Measurements from ENCODE around the gene ADD1. TPM values are rescaled to one million over a fixed set of nuclear protein-coding genes. Genes with fewer than 3 reads are reported as not detected.
A peak's percentile ranks its signal among the peaks of the same experiment; 100 is the strongest.

Gene ADD1
- polyA plus RNA-seq, 1 donor (not counting 4 experiments of a cell fraction or from before 2014, with no cell fraction given): 109 TPM

DNA sequence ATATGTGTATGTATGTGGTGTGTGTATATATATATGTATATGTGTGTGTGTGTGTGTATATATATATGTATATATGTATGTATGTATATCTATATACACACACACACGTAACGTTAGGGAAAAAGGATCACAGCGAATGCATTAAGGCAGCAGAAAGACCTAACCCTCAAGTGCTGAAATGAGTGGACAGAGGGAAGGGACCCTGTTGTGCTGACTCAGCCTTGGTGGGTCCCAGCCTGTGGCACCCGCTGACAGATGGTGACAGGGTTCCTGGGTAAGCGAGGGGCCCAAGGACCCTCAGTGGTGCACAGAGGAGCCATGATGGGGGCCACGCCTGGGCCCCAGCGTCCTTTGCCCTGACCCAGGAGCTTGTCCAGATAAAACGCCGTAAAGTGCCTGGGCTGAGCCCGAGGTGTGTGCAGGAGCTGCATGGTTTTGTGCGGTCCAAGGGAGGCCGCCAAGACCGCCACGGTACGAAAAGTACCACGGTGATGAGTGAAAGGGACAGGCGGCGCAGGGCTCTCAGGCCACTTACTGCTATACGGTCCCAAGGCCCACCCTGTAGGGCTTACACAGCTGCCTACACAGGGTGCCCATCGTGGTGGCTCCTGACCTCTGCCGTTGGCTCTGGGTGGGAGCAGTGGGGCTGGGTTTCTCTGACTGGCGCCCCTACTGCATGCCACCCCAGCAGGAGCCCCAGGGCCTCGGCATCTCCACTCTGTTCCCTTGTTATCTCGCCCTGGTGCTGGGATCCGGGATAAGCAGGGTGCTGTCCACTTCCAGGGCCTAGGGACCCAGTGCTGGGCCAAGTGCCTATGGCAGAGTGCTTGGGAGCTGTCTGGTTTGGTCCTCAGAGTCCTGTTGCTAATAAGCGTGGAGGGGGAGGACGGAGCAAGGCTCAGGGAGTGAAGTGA is 40.8 kb upstream of the ADD1 start:
- no peaks in the 10 kb centered on the region for H3K27me3 ChIP-seq (ENCODE audit: control insufficient read depth, extremely low read depth, insufficient read depth, low read length)
- peaks cover 48% of the 10 kb centered on the region for H3K4me1 ChIP-seq (ENCODE audit: control insufficient read depth, extremely low read depth, insufficient read depth, low read length)
- no peak for FAIRE-seq
- no peaks in the 10 kb centered on the region for H4K20me1 ChIP-seq (ENCODE audit: control insufficient read depth, extremely low read depth, insufficient read depth, low read length)
- no peaks in the 10 kb centered on the region for H3K9me1 ChIP-seq (ENCODE audit: control insufficient read depth, extremely low read depth, insufficient read depth, low read length)
- H3K4me2 ChIP-seq (ENCODE audit: control insufficient read depth, extremely low read depth, insufficient read depth, low read depth, low read length): no peak overlapping the region
- no peak for DNase-seq (ENCODE audit: low read depth, low spot score)
- H3K36me3 ChIP-seq (ENCODE audit: control insufficient read depth in 2 of 2, extremely low read depth in 1 of 2, insufficient read depth in 2 of 2, low read length in 2 of 2): no peaks in the 10 kb centered on the region
- no peak overlapping the region for H3K9ac ChIP-seq (ENCODE audit: control insufficient read depth, extremely low read depth, insufficient read depth, low read length)
- dilution Hi-C loops (cut with MboI; ENCODE audit: extremely low pct_ligation_motif_present, low sequenced_read_pairs): no loop called here
- no peaks in the 10 kb centered on the region for H3K79me2 ChIP-seq (ENCODE audit: control insufficient read depth, insufficient read depth, low read length)
- no peak overlapping the region for H3K4me3 ChIP-seq (ENCODE audit: control insufficient read depth in 2 of 3, extremely low read depth in 1 of 3, insufficient read depth in 2 of 3, low read depth in 1 of 3, low read length in 3 of 3)
- no peak overlapping the region for H3K27ac ChIP-seq (ENCODE audit: control insufficient read depth, insufficient read depth, low read length)
- TF ChIP-seq EZH2 (IDR thresholded peaks at IDR 0.05; ENCODE audit: low read length): no peak
- TF ChIP-seq, protein P1, sequence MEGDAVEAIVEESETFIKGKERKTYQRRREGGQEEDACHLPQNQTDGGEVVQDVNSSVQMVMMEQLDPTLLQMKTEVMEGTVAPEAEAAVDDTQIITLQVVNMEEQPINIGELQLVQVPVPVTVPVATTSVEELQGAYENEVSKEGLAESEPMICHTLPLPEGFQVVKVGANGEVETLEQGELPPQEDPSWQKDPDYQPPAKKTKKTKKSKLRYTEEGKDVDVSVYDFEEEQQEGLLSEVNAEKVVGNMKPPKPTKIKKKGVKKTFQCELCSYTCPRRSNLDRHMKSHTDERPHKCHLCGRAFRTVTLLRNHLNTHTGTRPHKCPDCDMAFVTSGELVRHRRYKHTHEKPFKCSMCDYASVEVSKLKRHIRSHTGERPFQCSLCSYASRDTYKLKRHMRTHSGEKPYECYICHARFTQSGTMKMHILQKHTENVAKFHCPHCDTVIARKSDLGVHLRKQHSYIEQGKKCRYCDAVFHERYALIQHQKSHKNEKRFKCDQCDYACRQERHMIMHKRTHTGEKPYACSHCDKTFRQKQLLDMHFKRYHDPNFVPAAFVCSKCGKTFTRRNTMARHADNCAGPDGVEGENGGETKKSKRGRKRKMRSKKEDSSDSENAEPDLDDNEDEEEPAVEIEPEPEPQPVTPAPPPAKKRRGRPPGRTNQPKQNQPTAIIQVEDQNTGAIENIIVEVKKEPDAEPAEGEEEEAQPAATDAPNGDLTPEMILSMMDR (optimal IDR thresholded peaks at IDR 0.05 in 1 of 3, IDR thresholded peaks at IDR 0.05 in 1 of 3, conservative IDR thresholded peaks at IDR 0.05 in 1 of 3; ENCODE audit: extremely low read depth in 1 of 3, insufficient read depth in 2 of 3, low read length in 3 of 3): no peak
- no peak overlapping the region for H2AFZ ChIP-seq (ENCODE audit: control insufficient read depth, low read length)
- no peaks in the 10 kb centered on the region for H3K9me3 ChIP-seq (ENCODE audit: control insufficient read depth, low read depth, low read length)

DNA sequence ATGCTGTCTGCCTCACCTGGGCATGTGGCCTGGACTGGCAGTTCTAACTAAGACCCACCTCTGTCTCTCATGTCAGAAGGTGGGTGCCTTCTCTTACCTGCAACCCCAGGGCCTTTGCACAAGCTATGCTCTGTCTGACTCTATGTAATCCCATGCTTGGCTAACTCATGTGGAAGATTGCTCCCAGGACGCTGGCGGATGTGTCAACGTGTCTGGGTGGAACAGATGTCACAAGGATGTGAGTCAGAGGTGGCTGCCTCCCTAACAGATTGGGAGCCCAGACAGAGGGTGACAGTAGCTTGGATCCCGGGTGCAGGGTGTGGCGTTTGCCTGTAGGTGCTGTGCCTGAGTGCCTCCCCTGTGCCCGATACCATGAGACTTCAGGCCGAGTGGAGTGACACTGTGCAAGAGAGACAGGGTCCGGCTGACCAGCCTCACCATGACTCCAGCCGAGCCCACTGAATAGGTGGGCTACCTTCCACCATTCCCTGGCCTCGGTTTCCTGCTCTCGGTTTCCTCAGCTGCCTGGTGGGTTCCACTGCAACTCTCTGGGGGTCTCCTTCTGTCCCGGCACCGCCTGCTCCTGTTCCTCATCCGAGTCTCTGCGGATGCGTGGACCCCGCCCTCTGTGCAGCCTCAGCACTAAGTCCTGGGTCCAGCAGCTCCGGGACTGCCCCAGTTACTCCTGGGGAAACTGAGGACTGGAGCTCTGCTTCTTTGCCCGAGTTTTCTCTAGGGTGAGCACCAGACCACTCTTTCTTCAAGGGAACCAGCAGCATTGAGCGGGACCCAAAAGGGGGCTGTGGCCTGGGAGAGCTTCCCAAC is 39.8 kb upstream of the ADD1 start:
- H3K4me1 ChIP-seq (ENCODE audit: control insufficient read depth, extremely low read depth, insufficient read depth, low read length): peaks cover 39% of the 10 kb centered on the region
- dilution Hi-C loops (cut with MboI; ENCODE audit: extremely low pct_ligation_motif_present, low sequenced_read_pairs): no loop called here
- H3K4me3 ChIP-seq (ENCODE audit: control insufficient read depth in 2 of 3, extremely low read depth in 1 of 3, insufficient read depth in 2 of 3, low read depth in 1 of 3, low read length in 3 of 3): no peak overlapping the region
- H3K27me3 ChIP-seq (ENCODE audit: control insufficient read depth, extremely low read depth, insufficient read depth, low read length): no peaks in the 10 kb centered on the region
- no peaks in the 10 kb centered on the region for H3K9me3 ChIP-seq (ENCODE audit: control insufficient read depth, low read depth, low read length)
- no peaks in the 10 kb centered on the region for H3K79me2 ChIP-seq (ENCODE audit: control insufficient read depth, insufficient read depth, low read length)
- H3K9ac ChIP-seq (ENCODE audit: control insufficient read depth, extremely low read depth, insufficient read depth, low read length): no peak overlapping the region
- H3K9me1 ChIP-seq (ENCODE audit: control insufficient read depth, extremely low read depth, insufficient read depth, low read length): no peaks in the 10 kb centered on the region
- no peaks in the 10 kb centered on the region for H3K36me3 ChIP-seq (ENCODE audit: control insufficient read depth in 2 of 2, extremely low read depth in 1 of 2, insufficient read depth in 2 of 2, low read length in 2 of 2)
- DNase-seq (ENCODE audit: low read depth, low spot score) (peak; percentile 50), FAIRE-seq (no peak)
- H2AFZ ChIP-seq (ENCODE audit: control insufficient read depth, low read length): no peak overlapping the region
- no peak for TF ChIP-seq EZH2 (IDR thresholded peaks at IDR 0.05; ENCODE audit: low read length)
- TF ChIP-seq, protein P1 (optimal IDR thresholded peaks at IDR 0.05 in 1 of 3, IDR thresholded peaks at IDR 0.05 in 1 of 3, conservative IDR thresholded peaks at IDR 0.05 in 1 of 3; ENCODE audit: extremely low read depth in 1 of 3, insufficient read depth in 2 of 3, low read length in 3 of 3): no peak
- no peak overlapping the region for H3K27ac ChIP-seq (ENCODE audit: control insufficient read depth, insufficient read depth, low read length)
- no peaks in the 10 kb centered on the region for H4K20me1 ChIP-seq (ENCODE audit: control insufficient read depth, extremely low read depth, insufficient read depth, low read length)
- no peak overlapping the region for H3K4me2 ChIP-seq (ENCODE audit: control insufficient read depth, extremely low read depth, insufficient read depth, low read depth, low read length)
